GM12891 (cell line): ENCODE results near the gene ZNF550.

Experiments
- POLR2A ChIP-seq: IDR thresholded peaks from 2 replicates; pipeline ENCODE4 v1.6.1; 2011; ENCODE audit warnings: low read depth, low read length, control low read depth
- POLR2AphosphoS5 ChIP-seq: IDR thresholded peaks from 2 replicates; pipeline ENCODE4 v1.6.1; 2011; ENCODE audit warnings: low read depth, low read length, control low read depth

- TF ChIP-seq POLR2A (no peak), POLR2AphosphoS5 (no peak)
Measured at GRCh38 chr19:57546513-57546912, 13.2 kb downstream of the ZNF550 start.
